Epithelial cell of prostate (primary cell): ENCODE data around the gene SCML2.
"Not testable (repeated sequence)": the region's sequence is repeated elsewhere in the genome, so short reads cannot be mapped to it uniquely, and the experiment has no call there.

Source experiments
- DNase-seq: peaks from one replicate; pipeline ENCODE4 v3.0.0-alpha.2; 2011; ENCODE audit warnings: low read depth, low spot score
- H3K27ac ChIP-seq: fragments of 450-650 bp; 2 replicates; pipeline ENCODE4 v1.5.1; 2017; ENCODE audit warnings: mild to moderate bottlenecking

The SCML2 gene

GRCh38 chrX:18354369-18355223, at the start of gene SCML2:
SCML2 (minus strand) TSS chrX:18354688; CDS start chrX:18334071, 20,617 bp downstream.
- no peak within 1 kb of the TSS for H3K27ac ChIP-seq
- no peak for DNase-seq

- H3K27ac ChIP-seq = no peak overlapping the region
- no peak for DNase-seq
Observed at GRCh38 chrX:18401848-18402213, 47.3 kb upstream of the SCML2 start.

GRCh38 chrX:18394477-18394876, 40.0 kb upstream of the SCML2 start:
- no peak for DNase-seq
- no peak overlapping the region for H3K27ac ChIP-seq

- DNase-seq = no peak
- no peak overlapping the region for H3K27ac ChIP-seq
Observed at GRCh38 chrX:18390941-18391538, 36.6 kb upstream of the SCML2 start.

GRCh38 chrX:18389966-18390365, 35.5 kb upstream of the SCML2 start:
- DNase-seq = no peak

GRCh38 chrX:18377796-18378195, 23.3 kb upstream of the SCML2 start:
- no peak overlapping the region for H3K27ac ChIP-seq
- no peak for DNase-seq

More at GRCh38 chrX:18389966-18390365, 35.5 kb upstream of the SCML2 start:
- no peak overlapping the region for H3K27ac ChIP-seq

GRCh38 chrX:18375131-18375805, 20.8 kb upstream of the SCML2 start:
- H3K27ac ChIP-seq, DNase-seq: not testable (repeated sequence)

- not testable (repeated sequence) for DNase-seq, H3K27ac ChIP-seq
Observed at GRCh38 chrX:18369096-18369495, 14.6 kb upstream of the SCML2 start.

- DNase-seq = no peak
Observed at GRCh38 chrX:18368402-18368801, 13.9 kb upstream of the SCML2 start.

GRCh38 chrX:18360867-18361266, 6.4 kb upstream of the SCML2 start:
- no peak overlapping the region for H3K27ac ChIP-seq
- DNase-seq = no peak

More at GRCh38 chrX:18368402-18368801, 13.9 kb upstream of the SCML2 start:
- no peak overlapping the region for H3K27ac ChIP-seq

GRCh38 chrX:18353931-18354368, 538 bp downstream of the SCML2 start:
- no peak for DNase-seq

GRCh38 chrX:18351784-18352183, 2.7 kb downstream of the SCML2 start:
- DNase-seq = no peak
- no peak overlapping the region for H3K27ac ChIP-seq

More at GRCh38 chrX:18353931-18354368, 538 bp downstream of the SCML2 start:
- H3K27ac ChIP-seq = no peak overlapping the region

GRCh38 chrX:18348047-18348446, 6.4 kb downstream of the SCML2 start:
- H3K27ac ChIP-seq = no peak overlapping the region
- no peak for DNase-seq

GRCh38 chrX:18309401-18309800, 45.1 kb downstream of the SCML2 start:
- DNase-seq = no peak
- H3K27ac ChIP-seq = no peak overlapping the region

- DNase-seq = no peak
- H3K27ac ChIP-seq = no peak overlapping the region
Observed at GRCh38 chrX:18297251-18297650, 57.2 kb downstream of the SCML2 start.

- no peak overlapping the region for H3K27ac ChIP-seq
- DNase-seq = no peak
Observed at GRCh38 chrX:18294893-18295292, 59.6 kb downstream of the SCML2 start.

GRCh38 chrX:18291006-18291545, 63.4 kb downstream of the SCML2 start:
- no peak for DNase-seq
- no peak overlapping the region for H3K27ac ChIP-seq

- no peak for DNase-seq
- no peak overlapping the region for H3K27ac ChIP-seq
Observed at GRCh38 chrX:18290200-18290599, 64.3 kb downstream of the SCML2 start.

- no peak overlapping the region for H3K27ac ChIP-seq
- DNase-seq = no peak
Observed at GRCh38 chrX:18288716-18289115, 65.8 kb downstream of the SCML2 start.

- H3K27ac ChIP-seq = no peak overlapping the region
- no peak for DNase-seq
Observed at GRCh38 chrX:18286322-18286831, 68.1 kb downstream of the SCML2 start.
